NCI-H345 (cell line): ENCODE results near the gene ELN.
A peak's percentile ranks its signal among the peaks of the same experiment; 100 is the strongest.
"Not testable (repeated sequence)": the region's sequence is repeated elsewhere in the genome, so short reads cannot be mapped to it uniquely, and the experiment has no call there.

ENCODE experiments used
- DNase-seq: peaks from one replicate; lab custom pipeline; 2025; lab: John Stamatoyannopoulos, UW

The ELN gene

GRCh38 chr7:74027683-74028320, at the start of gene ELN:
TSS of gene ELN (plus strand) at chr7:74028173. CDS start at chr7:74028188, 15 bp downstream.
- DNase-seq, result no peak

DNA sequence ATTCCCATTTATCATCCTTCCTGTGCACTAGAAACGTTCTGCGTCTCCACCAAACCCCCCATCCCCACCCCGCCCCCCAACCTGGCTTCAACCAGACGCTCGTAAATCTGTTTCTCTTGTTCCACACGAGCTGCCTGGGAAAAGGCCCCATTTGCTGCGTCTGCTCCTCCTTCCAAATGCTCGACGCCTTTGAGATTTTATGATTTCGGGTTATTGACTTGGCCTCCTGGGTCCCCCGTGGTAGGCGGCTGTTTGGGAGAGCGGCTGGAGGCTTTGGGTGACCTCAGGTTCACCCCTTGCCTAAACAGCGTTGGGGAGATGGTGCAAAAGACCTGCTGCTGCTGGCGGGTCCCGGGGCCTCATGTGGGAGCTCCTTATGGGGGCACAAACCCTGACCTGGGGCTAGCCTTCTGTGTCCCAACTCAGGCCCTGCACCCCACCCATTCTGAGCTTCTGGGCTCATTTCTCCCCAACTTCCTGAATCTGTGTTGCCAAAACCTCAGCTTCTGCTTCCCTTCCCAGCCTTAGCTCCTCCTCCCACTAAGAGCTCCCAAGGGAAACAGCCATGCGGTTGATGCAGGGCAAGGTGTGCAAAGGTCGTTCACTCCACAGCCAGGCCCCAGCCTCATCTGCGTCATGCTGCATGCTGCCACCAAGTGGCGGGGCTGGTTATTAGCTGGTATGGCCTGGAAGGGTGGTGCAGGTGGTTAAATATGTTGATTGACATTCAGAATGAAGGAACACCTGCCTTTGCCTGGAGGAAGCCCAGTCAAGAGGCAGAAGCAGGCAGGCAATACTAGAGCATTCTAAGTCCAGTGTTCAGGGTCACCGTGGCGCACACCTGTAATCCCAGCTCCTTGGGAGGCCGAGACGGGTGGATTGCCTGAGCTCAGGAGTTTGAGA, 49.1 kb upstream of the ELN start:
- peak; percentile 34 for DNase-seq

DNA sequence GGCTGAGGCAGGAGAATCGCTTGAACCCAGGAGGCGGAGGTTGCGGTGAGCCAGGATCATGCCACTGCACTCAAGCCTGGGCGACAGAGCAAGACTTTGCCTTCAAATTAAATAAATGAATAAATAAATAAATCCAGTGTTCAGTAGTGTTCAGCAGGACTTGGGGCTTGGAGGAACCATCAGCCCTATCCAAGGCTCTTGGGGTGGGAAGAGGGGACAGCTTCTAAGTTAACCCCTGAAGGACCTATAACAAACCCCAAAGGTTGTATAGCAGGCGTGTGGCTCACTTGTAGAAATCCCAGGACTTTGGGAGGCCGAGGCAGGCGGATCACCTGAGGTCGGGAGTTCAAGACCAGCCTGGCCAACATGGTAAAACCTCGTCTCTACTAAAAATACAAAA, 48.3 kb upstream of the ELN start:
- DNase-seq, result not testable (repeated sequence)

- no peak for DNase-seq
These were observed 47.8 kb upstream of the ELN start for GRCh38 chr7:73980206-73980605.

DNA sequence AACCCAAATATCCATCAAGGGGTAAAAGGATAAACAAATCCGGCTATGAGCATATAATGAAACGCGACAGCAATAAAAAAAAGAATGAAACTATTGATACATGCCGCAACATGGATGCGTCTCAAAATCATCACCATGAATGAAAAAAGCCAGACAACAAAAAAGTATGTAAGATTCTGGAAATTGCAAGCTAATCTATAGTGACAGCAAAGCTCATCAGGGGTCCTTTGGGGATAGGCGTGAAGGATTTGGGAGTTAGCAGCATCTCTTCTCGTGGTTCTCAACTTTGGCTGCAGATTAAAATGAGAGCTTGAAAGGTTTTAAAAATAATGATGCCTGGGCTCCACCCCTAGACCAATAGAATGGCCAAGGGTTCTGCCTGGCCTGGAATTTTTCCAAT, 46.0 kb upstream of the ELN start:
- DNase-seq, result no peak

GRCh38 chr7:73983437-73984164, 44.4 kb upstream of the ELN start:
- no peak for DNase-seq

DNA sequence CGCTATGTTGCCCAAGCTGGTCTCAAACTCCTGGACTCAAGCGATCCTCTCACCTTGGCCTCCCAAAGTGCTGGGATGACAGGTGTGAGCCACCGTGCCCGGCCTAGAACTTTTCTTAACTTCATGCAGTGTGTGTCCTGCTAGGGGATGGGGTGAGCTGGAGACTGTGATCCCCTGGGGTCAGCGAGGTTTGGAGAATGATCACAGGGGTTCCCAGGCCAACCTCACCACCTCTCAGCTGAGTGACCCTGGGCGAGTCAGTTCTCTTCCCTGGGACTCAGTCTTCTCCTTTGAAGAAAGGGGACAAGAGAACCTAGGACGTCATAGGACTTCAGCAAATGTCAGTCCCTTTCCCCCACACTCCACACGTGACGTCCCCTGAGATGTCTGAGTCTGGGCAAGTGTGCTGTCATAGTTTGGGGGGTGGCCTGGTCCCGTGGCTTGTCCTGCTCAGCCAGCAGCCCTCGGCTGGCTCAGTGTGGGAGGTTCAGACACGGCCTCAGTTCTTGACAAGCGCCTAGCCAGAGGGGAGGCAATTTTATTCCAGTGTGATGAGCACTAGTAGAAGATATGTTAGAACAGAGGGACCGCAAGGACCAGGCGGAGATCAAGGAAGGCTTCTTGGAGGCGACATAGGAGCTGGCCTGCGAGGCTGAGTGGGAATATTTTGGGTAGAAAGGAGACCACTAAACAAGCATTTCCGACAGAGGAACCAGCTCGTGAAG, 43.3 kb upstream of the ELN start:
- DNase-seq, result no peak

DNA sequence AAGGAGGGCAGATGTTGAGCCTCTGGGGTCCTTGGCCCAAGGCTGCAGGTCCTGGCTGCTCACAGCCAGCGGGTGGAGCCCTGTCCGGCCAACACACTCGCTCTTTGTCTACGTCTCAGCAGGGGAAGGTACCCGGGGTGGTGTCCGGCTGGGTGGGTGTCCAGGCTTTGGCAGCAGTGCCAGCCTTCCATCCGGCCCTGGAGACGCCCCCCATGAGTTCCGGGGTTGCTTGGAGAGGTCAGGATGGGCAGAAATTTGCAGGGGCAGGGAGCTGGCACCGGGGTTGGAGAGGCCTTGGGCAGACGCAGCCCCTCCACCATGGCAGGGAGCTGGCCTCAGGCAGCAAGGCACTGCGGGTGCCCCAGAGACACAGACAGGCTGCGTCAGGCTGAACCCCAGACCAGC, 42.2 kb upstream of the ELN start:
- no peak for DNase-seq

DNA sequence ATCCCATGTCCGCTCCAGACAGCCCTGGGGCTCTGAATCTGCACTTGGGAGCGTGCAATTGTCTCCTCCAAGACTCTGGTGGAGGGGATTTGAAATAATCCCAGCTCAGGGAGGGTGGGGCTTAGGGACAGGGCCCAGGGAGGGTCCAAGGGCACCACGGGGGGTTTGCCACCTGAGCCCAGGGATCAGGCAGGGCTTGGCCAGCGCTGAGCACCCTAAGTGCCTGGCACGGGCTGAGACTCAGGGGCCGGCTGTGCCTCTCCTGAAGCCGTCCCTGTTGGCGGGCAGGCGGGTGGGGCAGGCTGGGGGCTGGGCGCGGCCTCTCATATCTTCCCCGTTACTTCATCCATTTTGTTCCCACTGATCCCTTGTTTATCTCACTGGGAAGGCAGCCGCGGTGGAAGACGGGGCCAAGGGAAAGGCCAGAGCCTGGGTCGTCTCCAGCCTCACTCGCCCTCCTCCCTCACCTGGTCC, 41.8 kb upstream of the ELN start:
- no peak for DNase-seq

GRCh38 chr7:73987298-73987697, 40.7 kb upstream of the ELN start:
- DNase-seq, result no peak

GRCh38 chr7:73988197-73988596, 39.8 kb upstream of the ELN start:
- DNase-seq, result no peak

- DNase-seq, result no peak
These were observed 36.4 kb upstream of the ELN start for GRCh38 chr7:73991522-73992100.

DNA sequence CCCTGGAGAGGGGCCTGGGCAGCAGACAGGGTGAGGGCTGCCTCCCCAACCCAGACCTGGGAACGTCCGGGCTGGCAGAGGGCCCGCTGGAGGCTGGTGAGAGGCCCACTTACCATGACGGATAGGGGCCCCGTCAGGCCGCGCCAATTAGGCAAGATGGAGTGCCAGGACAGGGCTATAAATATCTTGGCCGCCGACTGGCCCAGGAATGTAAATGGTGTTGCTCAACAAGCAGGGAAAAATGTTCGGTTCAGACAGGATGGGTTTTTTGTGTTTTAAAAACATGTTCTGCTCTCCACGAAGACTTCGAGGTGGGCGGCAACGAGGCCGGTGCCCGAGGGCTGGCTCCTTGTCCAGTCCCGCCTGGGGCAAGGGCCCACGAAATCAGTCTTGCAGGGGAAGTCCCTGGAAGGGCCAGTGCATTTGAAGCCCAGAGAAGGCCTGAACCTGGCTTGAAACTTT, 35.8 kb upstream of the ELN start:
- DNase-seq, result no peak

- DNase-seq, result no peak
These were observed 34.0 kb upstream of the ELN start for GRCh38 chr7:73994023-73994422.

- DNase-seq, result no peak
These were observed 33.2 kb upstream of the ELN start for GRCh38 chr7:73994761-73995160.

GRCh38 chr7:73995330-73995729, 32.6 kb upstream of the ELN start:
- DNase-seq, result no peak

DNA sequence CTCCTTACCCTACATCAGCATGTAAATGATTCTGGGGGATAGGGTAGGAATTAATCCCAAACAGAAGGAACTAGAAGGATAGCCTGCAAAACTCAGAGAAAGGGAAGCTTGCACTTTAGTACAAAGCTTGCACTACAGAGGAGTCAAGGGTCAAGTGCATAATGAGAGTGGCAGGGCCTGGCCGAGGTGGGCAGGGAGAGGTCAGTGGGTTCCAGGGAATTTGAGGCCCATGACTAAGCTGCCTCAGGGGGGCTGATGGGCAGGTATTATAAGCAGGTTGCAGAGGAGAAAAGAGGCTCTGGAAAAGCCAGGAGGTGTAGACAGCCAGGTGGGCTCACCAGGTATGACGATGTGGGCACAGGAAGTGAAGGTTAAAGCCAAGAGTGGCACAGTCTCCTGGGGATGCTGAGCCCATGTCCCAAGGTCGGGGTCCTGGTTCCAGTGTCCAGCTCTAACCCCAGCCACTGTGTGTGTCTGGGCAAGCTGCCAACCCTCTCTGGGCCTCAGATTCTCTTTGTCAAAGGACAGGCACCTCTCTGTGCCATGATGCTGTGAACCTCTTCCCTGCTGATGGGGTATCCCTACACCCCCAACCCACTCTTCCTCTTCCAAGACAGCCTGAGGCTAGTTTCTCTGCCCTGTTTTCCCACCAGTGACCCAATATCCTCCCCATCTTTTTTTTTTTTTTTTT, 32.0 kb upstream of the ELN start:
- DNase-seq, result no peak

- no peak for DNase-seq
These were observed 30.9 kb upstream of the ELN start for GRCh38 chr7:73997056-73997455.

GRCh38 chr7:73999664-74000435, 28.1 kb upstream of the ELN start:
- no peak for DNase-seq

- DNase-seq, result no peak
These were observed 27.4 kb upstream of the ELN start for GRCh38 chr7:74000489-74001149.
